Panc1 (cell line): Measurements from ENCODE around the gene SLC6A7. TPM values are rescaled to one million over a fixed set of nuclear protein-coding genes. Genes with fewer than 3 reads are reported as not detected.

Source experiments
- ATAC-seq: fragments of 200-7000 bp; cut with Tn5 transposase; 2 replicates; pipeline ENCODE4 v1.9.1; 2020; ENCODE audit warnings: mild to moderate bottlenecking, moderate library complexity
- BruUV-seq: library from RNA; stranded (reverse); fragments of 400-500 nt; replicated peaks from 2 replicates; lab custom pipeline; 2021; lab: Mats Ljungman, UMichigan
- CTCF ChIA-PET: fragments of 300-600 bp; sonication (Branson Sonifier 250); formaldehyde crosslinking; loops from one replicate; lab custom pipeline; 2022; ENCODE audit warnings: antibody characterized with exemption; lab: Charles Lee
- POLR2A ChIA-PET: fragments of 300-600 bp; sonication (Branson Sonifier 250); formaldehyde crosslinking; loops from one replicate; lab custom pipeline; 2022; ENCODE audit warnings: antibody characterized with exemption; lab: Charles Lee
- DNase-seq: peaks from one replicate; pipeline ENCODE4 v3.0.0-alpha.2; 2010; ENCODE audit warnings: low read depth, low spot score
- H3K27ac ChIP-seq: 2 replicates; pipeline ENCODE4 v1.5.1; 2011; ENCODE audit warnings: mild to moderate bottlenecking, low read length, inconsistent platforms
- H3K27me3 ChIP-seq: fragments of 200-500 bp; sonication (Bioruptor generic); 2 replicates; pipeline ENCODE4 v1.6.0; 2014; ENCODE audit warnings: low read length, inconsistent platforms; ENCODE audit not compliant: control insufficient read depth, insufficient read depth
- H3K36me3 ChIP-seq: fragments of 200-500 bp; sonication (Bioruptor generic); 2 replicates; pipeline ENCODE4 v1.5.1; 2014; ENCODE audit warnings: inconsistent platforms, mild to moderate bottlenecking, low read length, moderate library complexity; ENCODE audit not compliant: control insufficient read depth, insufficient read depth
- H3K4me1 ChIP-seq: 2 replicates; pipeline ENCODE4 v1.5.1; 2011; ENCODE audit warnings: inconsistent platforms, mild to moderate bottlenecking, low read length, moderate library complexity; ENCODE audit not compliant: control insufficient read depth, insufficient read depth
- H3K4me3 ChIP-seq, 2 experiments: 2 replicates each; pipeline ENCODE4 v1.5.1; 2011 to 2012; ENCODE audit warnings: low read depth in 2 of 2, low read length in 2 of 2, mild to moderate bottlenecking in 2 of 2, inconsistent platforms in 1 of 2, moderate library complexity in 1 of 2
- H3K9me3 ChIP-seq: fragments of 200-500 bp; sonication (Bioruptor generic); 2 replicates; pipeline ENCODE4 v1.5.1; 2014; ENCODE audit warnings: low read depth, mild to moderate bottlenecking, inconsistent platforms, low read length, moderate library complexity; ENCODE audit not compliant: control insufficient read depth, insufficient read depth
- CTCF ChIP-seq: fragments of 450-650 bp; IDR thresholded peaks from 2 replicates; pipeline ENCODE4 v1.5.1; 2017; ENCODE audit warnings: mild to moderate bottlenecking
- POLR2AphosphoS5 ChIP-seq: IDR thresholded peaks from 2 replicates; pipeline ENCODE4 v1.6.1; 2012; ENCODE audit warnings: mild to moderate bottlenecking, low read depth, low read length, moderate library complexity
- REST ChIP-seq, 2 experiments: IDR thresholded peaks; 2 replicates each; pipeline ENCODE4 v1.6.1; 2011 to 2012; ENCODE audit warnings: low read depth in 2 of 2, control low read depth in 1 of 2, low read length in 1 of 2, mild to moderate bottlenecking in 1 of 2, moderate library complexity in 1 of 2; ENCODE audit not compliant: insufficient read depth in 1 of 2
- SIN3A ChIP-seq: IDR thresholded peaks from 2 replicates; pipeline ENCODE4 v1.6.1; 2012; ENCODE audit warnings: low read depth, mild to moderate bottlenecking, low read length, moderate library complexity, borderline replicate concordance; ENCODE audit not compliant: insufficient read depth
- TCF7L2 ChIP-seq: IDR thresholded peaks from 2 replicates; pipeline ENCODE4 v1.6.1; 2011; ENCODE audit warnings: mild to moderate bottlenecking, low read depth, low read length, inconsistent platforms
- in situ Hi-C: cut with HindIII; loops from 2 replicates; pipeline ENCODE4 v1.10.0; 2016; ENCODE audit warnings: low sequenced_read_pairs, low pct_unique_long_range_greater_than_20kb
- intact Hi-C: fragments of 100-400 bp; cut with micrococcal nuclease; formaldehyde crosslinking; loops from one replicate; pipeline ENCODE4 v1.10.0; 2022; ENCODE audit not compliant: unreplicated experiment
- total RNA-seq: library from RNA; stranded (reverse); gene quantifications from one replicate; pipeline ENCODE4 v1.2.1, GENCODE V29; 2021; ENCODE audit not compliant: unreplicated experiment

SLC6A7 gene
- total RNA-seq, 1 experiment from 2014 or later, result not detected

GRCh38 chr5:150147670-150148069, 42.2 kb upstream of the SLC6A7 start:
- no TSS peak for BruUV-seq
- Histone ChIP-seq H3K4me3 (no peak overlapping the region), H3K4me1 (peaks cover 7% of the 10 kb centered on the region), H3K27ac (no peak overlapping the region), H3K36me3 (no peaks in the 10 kb centered on the region), H3K27me3 (no peaks in the 10 kb centered on the region), H3K9me3 (no peaks in the 10 kb centered on the region)
- POLR2A ChIA-PET, result no interaction called here
- DNase-seq (no peak), ATAC-seq (no peak)
- CTCF ChIA-PET, result no interaction called here
- intact Hi-C loops, result no loop called here
- TF ChIP-seq REST (IDR thresholded peaks at IDR 0.05; ENCODE audit: insufficient read depth in 1 of 2, low read depth in 2 of 2, low read length in 1 of 2) (no peak), POLR2AphosphoS5 (no peak), TCF7L2 (no peak), CTCF (no peak), SIN3A (no peak)
- in situ Hi-C loops, result no loop called here

GRCh38 chr5:150148117-150148927, 41.5 kb upstream of the SLC6A7 start:
- TF ChIP-seq CTCF (no peak), SIN3A (no peak), REST (IDR thresholded peaks at IDR 0.05; ENCODE audit: insufficient read depth in 1 of 2, low read depth in 2 of 2, low read length in 1 of 2) (no peak), POLR2AphosphoS5 (no peak), TCF7L2 (no peak)
- POLR2A ChIA-PET, result interaction anchor here (0.6 kb wide), 1 partner anchor 54 kb away, joined by 4 read pairs; no protein-coding TSS in a partner anchor
- H3K9me3 ChIP-seq, result no peaks in the 10 kb centered on the region
- H3K27ac ChIP-seq, result no peak overlapping the region
- no TSS peak for BruUV-seq
- DNase-seq (no peak), ATAC-seq (no peak)
- H3K4me1 ChIP-seq, result 0 out of 2 replicates have a peak, but pooled peaks cover under 1% of the 10 kb centered on the region
- H3K36me3 ChIP-seq, result no peaks in the 10 kb centered on the region
- intact Hi-C loops (no loop called here), in situ Hi-C loops (no loop called here)
- CTCF ChIA-PET, result no interaction called here
- H3K4me3 ChIP-seq, result no peak overlapping the region
- no peaks in the 10 kb centered on the region for H3K27me3 ChIP-seq
